Activated naive CD8-positive, alpha-beta T cell treated with anti-CD3 and anti-CD28 coated beads for 36 hours (primary cell): ENCODE measurements around the gene UHRF2. TPM values are rescaled to one million over a fixed set of nuclear protein-coding genes. Genes with fewer than 3 reads are reported as not detected.
A peak's percentile ranks its signal among the peaks of the same experiment; 100 is the strongest.

Source experiments
- DNase-seq: peaks from one replicate; pipeline ENCODE4 v3.0.0; 2021
- H3K27ac Mint-ChIP-seq: one replicate; pipeline ENCODE4 v1.8.0; 2022; ENCODE audit warnings: mild to moderate bottlenecking, moderate library complexity, mixed read lengths
- H3K27me3 Mint-ChIP-seq: one replicate; pipeline ENCODE4 v1.8.0; 2022; ENCODE audit warnings: mild to moderate bottlenecking, mixed read lengths
- H3K36me3 Mint-ChIP-seq: one replicate; pipeline ENCODE4 v1.8.0; 2021; ENCODE audit warnings: mild to moderate bottlenecking, mixed read lengths
- H3K4me1 Mint-ChIP-seq: one replicate; pipeline ENCODE4 v1.8.0; 2021; ENCODE audit warnings: mixed read lengths
- H3K4me3 Mint-ChIP-seq: one replicate; pipeline ENCODE4 v1.8.0; 2022; ENCODE audit warnings: mild to moderate bottlenecking, moderate library complexity, mixed read lengths
- H3K9me3 Mint-ChIP-seq: one replicate; pipeline ENCODE4 v1.8.0; 2022; ENCODE audit warnings: mixed read lengths
- total RNA-seq, 2 experiments: library from RNA; stranded (reverse); gene quantifications; one replicate each; pipeline ENCODE4 v1.2.3, GENCODE V29; 2021

Gene UHRF2
- total RNA-seq, 2 experiments from 2014 or later = 42.3 to 44.3 TPM

GRCh38 chr9:6414247-6414641 is 1.2 kb downstream of the UHRF2 start:
- Mint-ChIP-seq H3K4me3 (peak overlapping the region; percentile 90), H3K27me3 (peaks cover 6% of the 10 kb centered on the region), H3K36me3 (peaks cover 35% of the 10 kb centered on the region), H3K27ac (peak overlapping the region; percentile 71), H3K9me3 (peaks cover 2% of the 10 kb centered on the region), H3K4me1 (peaks cover 42% of the 10 kb centered on the region)
- no peak for DNase-seq

DNA sequence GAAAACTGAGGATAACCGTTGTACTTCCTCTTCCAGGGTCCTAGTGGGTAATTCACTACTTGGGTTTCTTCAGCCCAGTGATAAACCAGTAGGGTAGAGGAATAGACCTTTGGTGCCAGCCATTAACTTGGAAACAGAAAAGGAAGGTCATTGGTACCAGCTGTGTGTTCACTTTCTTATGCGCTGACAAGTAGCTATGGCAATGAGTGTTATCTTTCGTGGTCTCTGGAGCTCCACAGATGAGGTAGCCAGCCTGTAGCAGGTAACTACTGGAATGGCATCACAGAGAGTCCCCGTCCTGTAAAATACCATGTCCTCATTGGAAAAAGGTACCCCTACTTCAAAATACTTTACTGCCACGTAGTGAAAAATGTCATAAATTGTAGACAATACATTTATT is 2.3 kb downstream of the UHRF2 start:
- H3K4me3 Mint-ChIP-seq = peak overlapping the region; percentile 90
- no peak for DNase-seq
- H3K27ac Mint-ChIP-seq = peak overlapping the region; percentile 71
- peaks cover 38% of the 10 kb centered on the region for H3K36me3 Mint-ChIP-seq
- H3K9me3 Mint-ChIP-seq = peaks cover 2% of the 10 kb centered on the region
- no peaks in the 10 kb centered on the region for H3K27me3 Mint-ChIP-seq
- peaks cover 44% of the 10 kb centered on the region for H3K4me1 Mint-ChIP-seq

- H3K9me3 Mint-ChIP-seq = no peaks in the 10 kb centered on the region
Measured at GRCh38 chr9:6417186-6417585, 4.2 kb downstream of the UHRF2 start.

DNA sequence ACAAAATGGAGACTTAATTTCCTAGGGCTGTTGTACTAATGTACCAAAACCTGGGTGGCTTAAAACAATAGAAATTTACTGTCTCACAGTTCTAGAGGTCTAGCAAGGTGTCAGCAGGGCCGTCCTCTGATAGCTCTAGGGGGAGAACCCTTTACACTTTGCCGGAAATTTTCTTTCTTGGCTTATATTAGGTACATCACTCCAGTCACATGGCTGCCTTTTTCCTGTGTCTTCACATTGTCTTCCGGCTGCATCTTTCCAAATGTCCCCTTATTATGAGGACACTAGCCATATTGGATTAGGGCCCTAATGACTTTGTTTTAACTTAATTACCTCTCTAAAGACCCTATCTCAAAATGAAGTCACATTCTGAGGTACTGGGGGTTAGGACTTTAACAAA is 5.8 kb downstream of the UHRF2 start:
- H3K27me3 Mint-ChIP-seq = no peaks in the 10 kb centered on the region
- peaks cover 45% of the 10 kb centered on the region for H3K36me3 Mint-ChIP-seq
- peaks cover 52% of the 10 kb centered on the region for H3K4me1 Mint-ChIP-seq
- H3K9me3 Mint-ChIP-seq = no peaks in the 10 kb centered on the region
- no peak for DNase-seq
- H3K27ac Mint-ChIP-seq = peak overlapping the region; percentile 91
- H3K4me3 Mint-ChIP-seq = peak overlapping the region; percentile 47

More at GRCh38 chr9:6417186-6417585, 4.2 kb downstream of the UHRF2 start:
- DNase-seq = no peak
- peaks cover 47% of the 10 kb centered on the region for H3K4me1 Mint-ChIP-seq
- H3K27me3 Mint-ChIP-seq = no peaks in the 10 kb centered on the region
- peaks cover 43% of the 10 kb centered on the region for H3K36me3 Mint-ChIP-seq
- H3K4me3 Mint-ChIP-seq = peak overlapping the region; percentile 50
- H3K27ac Mint-ChIP-seq = peak overlapping the region; percentile 91

DNA sequence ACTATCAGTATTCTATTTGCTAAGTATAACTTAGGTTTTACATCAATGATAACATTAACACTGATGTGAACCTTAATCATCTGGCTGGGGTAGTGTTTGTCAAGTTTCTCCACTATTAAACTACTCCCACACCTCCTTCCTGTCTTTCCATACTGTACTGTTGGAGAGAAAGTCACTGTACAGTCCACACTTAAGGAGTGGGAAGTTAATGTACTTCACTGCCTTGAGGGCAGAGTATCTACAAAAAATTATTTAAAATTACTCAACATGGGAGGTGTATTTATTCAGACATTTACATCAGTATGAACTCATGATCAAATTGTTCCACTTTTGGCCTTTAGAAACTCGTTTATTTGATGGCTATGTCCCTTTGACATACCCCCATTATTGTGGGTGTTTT is 11.9 kb downstream of the UHRF2 start:
- Mint-ChIP-seq H3K27me3 (no peaks in the 10 kb centered on the region), H3K36me3 (peaks cover 40% of the 10 kb centered on the region), H3K9me3 (no peaks in the 10 kb centered on the region), H3K4me3 (no peak overlapping the region), H3K4me1 (peaks cover 42% of the 10 kb centered on the region), H3K27ac (no peak overlapping the region)
- DNase-seq = no peak

- H3K27ac Mint-ChIP-seq = no peak overlapping the region
- no peaks in the 10 kb centered on the region for H3K9me3 Mint-ChIP-seq
- no peaks in the 10 kb centered on the region for H3K27me3 Mint-ChIP-seq
- peaks cover 45% of the 10 kb centered on the region for H3K4me1 Mint-ChIP-seq
- H3K4me3 Mint-ChIP-seq = no peak overlapping the region
- peaks cover 44% of the 10 kb centered on the region for H3K36me3 Mint-ChIP-seq
- DNase-seq = no peak
Measured at GRCh38 chr9:6426117-6426516, 13.1 kb downstream of the UHRF2 start.

DNA sequence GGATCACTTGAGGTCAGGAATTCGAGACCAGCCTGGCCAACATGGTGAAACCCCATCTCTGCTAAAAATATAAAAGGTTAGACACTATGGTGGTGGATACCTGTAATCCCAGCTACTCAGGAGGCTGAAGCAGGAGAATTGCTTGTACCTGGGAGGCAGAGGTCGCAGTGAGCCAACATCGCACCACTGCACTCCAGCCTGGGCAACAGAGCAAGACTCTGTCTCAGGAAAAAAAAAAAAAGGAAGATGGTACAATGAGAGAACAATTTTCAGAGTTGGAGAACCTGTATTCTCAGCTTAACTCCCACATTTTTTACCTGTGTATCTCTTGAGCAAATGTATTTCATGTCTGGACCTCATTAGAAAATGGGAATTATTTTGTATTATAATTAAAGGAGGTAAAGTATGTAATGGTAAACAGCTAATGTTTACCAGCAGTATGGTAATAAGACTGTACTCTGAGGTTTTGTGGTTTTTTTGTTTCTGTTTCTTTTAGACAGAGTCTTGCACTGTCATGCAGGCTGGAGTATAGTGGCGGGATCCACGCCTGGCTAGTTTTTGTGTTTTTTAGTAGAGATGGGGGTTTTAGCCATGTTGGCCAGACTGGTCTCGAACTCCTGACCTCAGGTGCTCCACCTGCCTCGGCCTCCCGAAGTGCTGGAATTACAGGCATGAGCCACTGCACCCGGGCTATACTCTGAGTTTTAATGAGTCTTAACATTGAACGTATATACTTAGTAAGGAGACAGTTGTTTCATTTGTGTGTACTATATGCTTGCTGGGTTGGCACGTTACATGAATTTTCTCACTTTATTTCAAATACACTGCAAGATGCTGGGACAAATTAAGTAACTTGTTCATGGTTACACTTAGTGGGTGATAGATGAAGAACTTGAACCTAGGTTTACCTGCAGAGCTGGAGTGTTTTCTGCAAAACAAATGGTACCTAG is 16.2 kb downstream of the UHRF2 start:
- Mint-ChIP-seq H3K4me1 (peaks cover 62% of the 10 kb centered on the region), H3K9me3 (no peaks in the 10 kb centered on the region), H3K27me3 (no peaks in the 10 kb centered on the region), H3K4me3 (no peak overlapping the region), H3K27ac (peak overlapping the region; percentile 43), H3K36me3 (peaks cover 52% of the 10 kb centered on the region)
- no peak for DNase-seq

GRCh38 chr9:6431038-6431437 is 18.0 kb downstream of the UHRF2 start:
- Mint-ChIP-seq H3K9me3 (no peaks in the 10 kb centered on the region), H3K36me3 (peaks cover 52% of the 10 kb centered on the region), H3K27me3 (no peaks in the 10 kb centered on the region), H3K4me3 (no peak overlapping the region), H3K27ac (no peak overlapping the region), H3K4me1 (peaks cover 51% of the 10 kb centered on the region)
- no peak for DNase-seq

- Mint-ChIP-seq H3K27ac (peak overlapping the region; percentile 29), H3K9me3 (no peaks in the 10 kb centered on the region), H3K4me3 (no peak overlapping the region), H3K36me3 (peaks cover 56% of the 10 kb centered on the region), H3K27me3 (no peaks in the 10 kb centered on the region), H3K4me1 (peaks cover 55% of the 10 kb centered on the region)
- DNase-seq = no peak
Measured at GRCh38 chr9:6433410-6433809, 20.4 kb downstream of the UHRF2 start.

DNA sequence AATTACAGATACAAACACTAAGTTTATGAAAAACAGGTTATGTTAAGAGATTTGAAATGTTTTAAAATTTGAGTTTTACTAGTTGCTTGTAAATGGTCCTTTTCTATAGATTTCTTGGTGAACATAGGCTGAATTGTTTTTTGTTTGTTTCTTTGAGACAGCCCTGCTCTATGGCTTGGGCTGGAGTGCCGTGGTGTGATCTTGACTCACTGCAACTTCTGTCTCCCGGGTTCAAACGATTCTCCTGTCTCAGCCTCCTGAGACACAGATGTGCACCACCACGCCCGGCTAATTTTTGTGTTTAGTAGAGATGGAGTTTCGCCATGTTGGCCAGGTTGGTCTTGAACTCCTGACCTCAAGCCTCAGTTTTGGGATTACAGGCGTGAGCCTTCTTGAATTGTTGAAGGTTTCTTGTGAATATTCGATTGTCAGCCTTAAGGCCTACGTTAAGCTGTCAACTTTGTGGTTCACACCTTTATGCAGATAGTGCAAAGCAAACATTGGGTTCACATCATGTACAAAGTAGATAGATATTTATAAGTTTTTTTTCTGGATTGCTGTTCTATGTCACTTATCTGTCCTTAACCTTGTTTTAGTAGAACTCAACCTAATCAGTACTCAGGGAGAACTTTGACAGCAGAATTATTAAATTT is 26.2 kb downstream of the UHRF2 start:
- no peaks in the 10 kb centered on the region for H3K27me3 Mint-ChIP-seq
- H3K4me3 Mint-ChIP-seq = no peak overlapping the region
- H3K36me3 Mint-ChIP-seq = peaks cover 53% of the 10 kb centered on the region
- H3K4me1 Mint-ChIP-seq = peaks cover 51% of the 10 kb centered on the region
- H3K27ac Mint-ChIP-seq = no peak overlapping the region
- H3K9me3 Mint-ChIP-seq = no peaks in the 10 kb centered on the region
- DNase-seq = no peak

- Mint-ChIP-seq H3K4me1 (peaks cover 52% of the 10 kb centered on the region), H3K4me3 (no peak overlapping the region), H3K27ac (no peak overlapping the region), H3K36me3 (peaks cover 47% of the 10 kb centered on the region), H3K9me3 (no peaks in the 10 kb centered on the region), H3K27me3 (no peaks in the 10 kb centered on the region)
- DNase-seq = no peak
Measured at GRCh38 chr9:6440405-6440804, 27.4 kb downstream of the UHRF2 start.

DNA sequence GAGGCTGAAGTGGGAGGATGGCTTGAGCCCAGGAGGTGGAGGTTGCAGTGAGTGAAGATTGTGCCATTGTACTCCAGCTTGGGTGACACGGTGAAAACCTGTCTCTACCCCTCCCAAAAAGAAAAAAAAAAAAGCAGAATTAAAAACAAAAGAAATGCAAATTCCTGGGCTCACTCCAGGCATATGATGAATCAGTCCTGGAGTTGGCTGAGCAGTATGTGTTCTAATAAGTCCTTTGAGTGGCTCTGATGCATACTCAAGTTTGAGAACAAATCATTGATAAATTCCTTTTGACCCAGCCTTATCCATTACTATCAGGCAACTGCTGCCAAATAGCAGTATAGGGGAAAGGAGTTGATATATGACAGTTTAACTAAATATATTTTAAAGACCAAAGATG is 28.3 kb downstream of the UHRF2 start:
- no peak overlapping the region for H3K27ac Mint-ChIP-seq
- H3K36me3 Mint-ChIP-seq = peaks cover 46% of the 10 kb centered on the region
- H3K4me1 Mint-ChIP-seq = peaks cover 52% of the 10 kb centered on the region
- no peaks in the 10 kb centered on the region for H3K9me3 Mint-ChIP-seq
- H3K4me3 Mint-ChIP-seq = no peak overlapping the region
- no peaks in the 10 kb centered on the region for H3K27me3 Mint-ChIP-seq
- DNase-seq = no peak

DNA sequence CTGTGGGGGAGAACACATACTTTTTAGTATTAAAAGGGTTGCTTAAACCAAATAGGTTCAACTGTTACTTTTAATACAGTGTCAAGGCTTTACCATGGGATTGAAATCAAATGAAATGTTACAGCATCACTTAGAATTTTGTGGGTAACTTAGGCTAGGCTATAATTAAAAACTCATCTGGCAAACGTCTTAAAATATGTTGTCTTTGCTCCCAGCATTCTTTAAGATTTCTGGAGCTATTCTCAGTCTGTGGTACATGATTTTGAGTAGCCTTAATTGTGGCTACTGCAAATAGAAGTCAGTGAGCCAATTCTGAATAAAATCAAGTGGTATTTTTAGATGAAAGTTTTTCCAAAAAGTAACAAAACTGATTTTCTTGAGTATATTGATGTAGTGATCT is 30.7 kb downstream of the UHRF2 start:
- Mint-ChIP-seq H3K27me3 (no peaks in the 10 kb centered on the region), H3K4me1 (peaks cover 57% of the 10 kb centered on the region), H3K9me3 (no peaks in the 10 kb centered on the region), H3K4me3 (no peak overlapping the region), H3K36me3 (peaks cover 41% of the 10 kb centered on the region), H3K27ac (no peak overlapping the region)
- DNase-seq = no peak

- no peaks in the 10 kb centered on the region for H3K27me3 Mint-ChIP-seq
- peaks cover 38% of the 10 kb centered on the region for H3K36me3 Mint-ChIP-seq
- H3K4me1 Mint-ChIP-seq = peaks cover 58% of the 10 kb centered on the region
- H3K27ac Mint-ChIP-seq = no peak overlapping the region
- no peak overlapping the region for H3K4me3 Mint-ChIP-seq
- no peak for DNase-seq
- no peaks in the 10 kb centered on the region for H3K9me3 Mint-ChIP-seq
Measured at GRCh38 chr9:6444128-6444527, 31.1 kb downstream of the UHRF2 start.

DNA sequence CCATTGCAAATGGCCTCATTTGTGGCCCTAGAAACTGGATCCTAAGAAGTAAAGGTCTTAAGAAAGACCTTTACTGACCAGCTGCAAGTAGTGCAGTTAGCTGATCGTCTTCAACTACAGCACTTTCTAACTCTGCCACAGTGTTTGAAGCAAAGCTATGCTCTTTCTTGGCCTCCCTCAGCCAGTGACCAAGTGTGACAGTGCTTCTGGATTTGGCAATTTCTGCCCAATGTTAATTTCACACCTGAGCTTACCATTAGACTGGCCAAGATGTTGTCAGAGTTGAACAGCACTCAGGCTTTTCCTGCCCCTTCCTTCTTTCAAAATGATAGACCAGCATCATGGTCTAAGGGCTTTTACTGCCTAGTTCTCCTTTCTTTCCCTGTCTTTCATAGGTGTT is 36.1 kb downstream of the UHRF2 start:
- no peak for DNase-seq
- no peak overlapping the region for H3K4me3 Mint-ChIP-seq
- peaks cover 7% of the 10 kb centered on the region for H3K9me3 Mint-ChIP-seq
- no peak overlapping the region for H3K27ac Mint-ChIP-seq
- H3K27me3 Mint-ChIP-seq = no peaks in the 10 kb centered on the region
- peaks cover 48% of the 10 kb centered on the region for H3K4me1 Mint-ChIP-seq
- peaks cover 39% of the 10 kb centered on the region for H3K36me3 Mint-ChIP-seq
